ENCODE results near the gene UBE4B.
"Not testable (repeated sequence)": the region's sequence is repeated elsewhere in the genome, so short reads cannot be mapped to it uniquely, and the experiment has no call there.

DNA sequence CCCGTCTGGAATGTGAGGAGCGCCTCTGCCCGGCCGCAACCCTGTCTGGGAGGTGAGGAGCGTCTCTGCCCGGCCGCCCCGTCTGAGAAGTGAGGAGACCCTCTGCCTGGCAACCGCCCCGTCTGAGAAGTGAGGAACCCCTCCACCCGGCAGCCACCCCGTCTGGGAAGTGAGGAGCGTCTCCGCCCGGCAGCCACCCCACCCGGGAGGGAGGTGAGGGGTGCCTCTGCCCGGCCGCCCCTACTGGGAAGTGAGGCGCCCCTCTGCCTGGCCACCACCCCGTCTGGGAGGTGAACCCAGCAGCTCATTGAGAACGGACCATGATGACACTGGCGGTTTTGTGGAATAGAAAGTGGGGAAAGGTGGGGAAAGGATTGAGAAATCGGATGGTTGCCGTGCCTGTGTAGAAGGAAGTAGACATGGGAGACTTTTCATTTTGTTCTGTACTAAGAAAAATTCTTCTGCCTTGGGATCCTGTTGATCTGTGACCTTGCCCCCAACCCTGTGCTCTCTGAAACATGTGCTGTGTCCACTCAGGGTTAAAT is 3.7 kb upstream of the UBE4B start:
- not testable (repeated sequence) for TF ChIP-seq RFX5 (IDR thresholded peaks at IDR 0.05); POLR2A (IDR thresholded peaks at IDR 0.05; ENCODE audit: low read length); JUN (IDR thresholded peaks at IDR 0.05); FOSL2 (IDR thresholded peaks at IDR 0.05); FOSL2 (CRISPR knock-in tag; IDR thresholded peaks at IDR 0.05); BHLHE40 (IDR thresholded peaks at IDR 0.05; ENCODE audit: low read depth, low read length); EP300 (IDR thresholded peaks at IDR 0.05)
- TF ChIP-seq, protein P1, sequence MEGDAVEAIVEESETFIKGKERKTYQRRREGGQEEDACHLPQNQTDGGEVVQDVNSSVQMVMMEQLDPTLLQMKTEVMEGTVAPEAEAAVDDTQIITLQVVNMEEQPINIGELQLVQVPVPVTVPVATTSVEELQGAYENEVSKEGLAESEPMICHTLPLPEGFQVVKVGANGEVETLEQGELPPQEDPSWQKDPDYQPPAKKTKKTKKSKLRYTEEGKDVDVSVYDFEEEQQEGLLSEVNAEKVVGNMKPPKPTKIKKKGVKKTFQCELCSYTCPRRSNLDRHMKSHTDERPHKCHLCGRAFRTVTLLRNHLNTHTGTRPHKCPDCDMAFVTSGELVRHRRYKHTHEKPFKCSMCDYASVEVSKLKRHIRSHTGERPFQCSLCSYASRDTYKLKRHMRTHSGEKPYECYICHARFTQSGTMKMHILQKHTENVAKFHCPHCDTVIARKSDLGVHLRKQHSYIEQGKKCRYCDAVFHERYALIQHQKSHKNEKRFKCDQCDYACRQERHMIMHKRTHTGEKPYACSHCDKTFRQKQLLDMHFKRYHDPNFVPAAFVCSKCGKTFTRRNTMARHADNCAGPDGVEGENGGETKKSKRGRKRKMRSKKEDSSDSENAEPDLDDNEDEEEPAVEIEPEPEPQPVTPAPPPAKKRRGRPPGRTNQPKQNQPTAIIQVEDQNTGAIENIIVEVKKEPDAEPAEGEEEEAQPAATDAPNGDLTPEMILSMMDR (IDR thresholded peaks at IDR 0.05): not testable (repeated sequence)
- TF ChIP-seq, protein P2, sequence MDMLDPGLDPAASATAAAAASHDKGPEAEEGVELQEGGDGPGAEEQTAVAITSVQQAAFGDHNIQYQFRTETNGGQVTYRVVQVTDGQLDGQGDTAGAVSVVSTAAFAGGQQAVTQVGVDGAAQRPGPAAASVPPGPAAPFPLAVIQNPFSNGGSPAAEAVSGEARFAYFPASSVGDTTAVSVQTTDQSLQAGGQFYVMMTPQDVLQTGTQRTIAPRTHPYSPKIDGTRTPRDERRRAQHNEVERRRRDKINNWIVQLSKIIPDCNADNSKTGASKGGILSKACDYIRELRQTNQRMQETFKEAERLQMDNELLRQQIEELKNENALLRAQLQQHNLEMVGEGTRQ (IDR thresholded peaks at IDR 0.05): not testable (repeated sequence)
